ENCODE measurements around the gene HOMER1. TPM values are rescaled to one million over a fixed set of nuclear protein-coding genes. Genes with fewer than 3 reads are reported as not detected.

HOMER1 gene, protein sequence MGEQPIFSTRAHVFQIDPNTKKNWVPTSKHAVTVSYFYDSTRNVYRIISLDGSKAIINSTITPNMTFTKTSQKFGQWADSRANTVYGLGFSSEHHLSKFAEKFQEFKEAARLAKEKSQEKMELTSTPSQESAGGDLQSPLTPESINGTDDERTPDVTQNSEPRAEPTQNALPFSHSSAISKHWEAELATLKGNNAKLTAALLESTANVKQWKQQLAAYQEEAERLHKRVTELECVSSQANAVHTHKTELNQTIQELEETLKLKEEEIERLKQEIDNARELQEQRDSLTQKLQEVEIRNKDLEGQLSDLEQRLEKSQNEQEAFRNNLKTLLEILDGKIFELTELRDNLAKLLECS
- total RNA-seq (2021): 9.0 and 12.5 TPM in 2 replicates
- Bru-seq, nascent RNA: percentile 70 among the genes with signal in this experiment
- percentile 69 among the genes with signal in this experiment for BruChase-seq, experiment 1, labeled RNA remaining after a 2-hour chase
- BruChase-seq, experiment 2, labeled RNA remaining after a 6-hour chase: percentile 76 among the genes with signal in this experiment
- long read RNA-seq, full-length matches to known transcripts: 4 of 5 reads
- long read RNA-seq, partial matches to known transcripts: 0 of 5 reads
- long read RNA-seq, other reads (novel, unspliced or antisense): 1 of 5 reads

DNA sequence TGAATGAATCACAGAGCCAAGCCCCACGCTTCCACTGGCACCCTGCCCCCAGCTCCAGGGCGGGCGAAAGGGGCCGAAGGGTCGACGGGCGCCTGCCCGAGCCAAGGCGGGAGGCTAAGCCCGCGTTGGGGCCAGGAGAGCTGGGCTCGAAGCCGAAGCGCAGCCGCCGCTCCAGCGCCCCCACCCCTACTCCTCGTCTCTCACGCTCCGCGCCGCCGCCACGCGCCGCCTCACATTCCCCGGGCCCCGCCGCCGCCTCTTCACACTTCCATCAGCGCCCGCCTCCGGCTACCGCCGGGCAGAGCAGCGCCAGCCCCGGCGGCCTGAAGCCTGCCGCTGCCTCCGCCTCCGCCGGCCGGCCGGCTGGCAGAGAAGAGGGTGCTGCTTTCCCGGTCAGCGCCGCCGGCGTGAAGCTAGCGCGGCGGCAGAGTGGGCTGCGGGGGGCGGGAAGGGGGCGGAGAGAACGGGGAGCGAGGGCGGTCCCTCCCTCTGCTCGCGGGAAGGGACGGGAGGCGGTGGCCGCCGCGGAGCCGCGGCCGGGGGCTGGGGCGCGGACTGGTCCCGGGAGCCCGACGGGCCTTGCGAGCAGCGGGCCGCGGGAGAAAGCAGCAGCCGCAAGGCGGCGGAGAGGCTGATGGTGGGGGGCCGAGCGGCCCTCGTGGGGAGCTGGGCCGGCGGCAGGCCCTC is at the start of gene HOMER1:
Gene HOMER1 (minus strand): TSS at position 431 of the 687 bp plus-strand sequence. CDS start 1,360 bp downstream, outside the sequence.
- peak; percentile 57 to 81 for DNase-seq
- peak within 1 kb of the TSS; percentile 83 for H2AFZ ChIP-seq
- BruUV-seq (replicated peaks): no TSS peak
- H3K9me2 ChIP-seq (ENCODE audit: insufficient read depth): no peaks in the 10 kb centered on the region
- peak within 1 kb of the TSS; percentile 90 for H3K4me3 ChIP-seq
- no peaks in the 10 kb centered on the region for H3K36me3 ChIP-seq (ENCODE audit: low read depth)
- intact Hi-C loops (cut with micrococcal nuclease; ENCODE audit: unreplicated experiment): loop anchor here (2.0 to 5.0 kb wide), 3 partner anchors 35 to 382 kb away; partner anchors contain the start of gene TENT2
- 0 out of 2 replicates have a peak, but pooled peaks cover 7% of the 10 kb centered on the region for H4K20me1 ChIP-seq (ENCODE audit: insufficient read depth)
- peak within 1 kb of the TSS; percentile 76 for H3K27ac ChIP-seq
- H3K4me1 ChIP-seq (replicated peaks; ENCODE audit: insufficient read depth): peaks cover 55% of the 10 kb centered on the region
- no peaks in the 10 kb centered on the region for H3K9me3 ChIP-seq (ENCODE audit: insufficient read depth, low read depth)
- TF ChIP-seq, protein P1, sequence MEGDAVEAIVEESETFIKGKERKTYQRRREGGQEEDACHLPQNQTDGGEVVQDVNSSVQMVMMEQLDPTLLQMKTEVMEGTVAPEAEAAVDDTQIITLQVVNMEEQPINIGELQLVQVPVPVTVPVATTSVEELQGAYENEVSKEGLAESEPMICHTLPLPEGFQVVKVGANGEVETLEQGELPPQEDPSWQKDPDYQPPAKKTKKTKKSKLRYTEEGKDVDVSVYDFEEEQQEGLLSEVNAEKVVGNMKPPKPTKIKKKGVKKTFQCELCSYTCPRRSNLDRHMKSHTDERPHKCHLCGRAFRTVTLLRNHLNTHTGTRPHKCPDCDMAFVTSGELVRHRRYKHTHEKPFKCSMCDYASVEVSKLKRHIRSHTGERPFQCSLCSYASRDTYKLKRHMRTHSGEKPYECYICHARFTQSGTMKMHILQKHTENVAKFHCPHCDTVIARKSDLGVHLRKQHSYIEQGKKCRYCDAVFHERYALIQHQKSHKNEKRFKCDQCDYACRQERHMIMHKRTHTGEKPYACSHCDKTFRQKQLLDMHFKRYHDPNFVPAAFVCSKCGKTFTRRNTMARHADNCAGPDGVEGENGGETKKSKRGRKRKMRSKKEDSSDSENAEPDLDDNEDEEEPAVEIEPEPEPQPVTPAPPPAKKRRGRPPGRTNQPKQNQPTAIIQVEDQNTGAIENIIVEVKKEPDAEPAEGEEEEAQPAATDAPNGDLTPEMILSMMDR (conservative IDR thresholded peaks at IDR 0.05): no peak
- no peak for TF ChIP-seq EZH2 (IDR thresholded peaks at IDR 0.05; ENCODE audit: low read depth)
- POLR2A ChIA-PET (ENCODE audit: unreplicated experiment): interaction anchor here (0.6 to 0.8 kb wide), 3 partner anchors 98 to 542 kb away, joined by 3 to 8 read pairs (median 5); partner anchors contain the start of gene TENT2
- no peaks in the 10 kb centered on the region for H3K27me3 ChIP-seq (ENCODE audit: insufficient read depth, low read depth)
- H3F3A ChIP-seq (ENCODE audit: insufficient read depth, low read depth): peaks cover 29% of the 10 kb centered on the region
- peak within 1 kb of the TSS; percentile 82 for H3K4me2 ChIP-seq
- CTCF ChIA-PET: interaction anchor here (1.1 kb wide), 1 partner anchor 381 kb away, joined by 6 read pairs; no protein-coding TSS in a partner anchor
- H3K79me2 ChIP-seq (ENCODE audit: low read depth): peaks cover 46% of the 10 kb centered on the region

GRCh38 chr5:79563247-79563590 is 49.3 kb upstream of the HOMER1 start:
- Histone ChIP-seq H3K79me2 (ENCODE audit: low read depth) (no peaks in the 10 kb centered on the region), H3K9me2 (ENCODE audit: insufficient read depth) (no peaks in the 10 kb centered on the region), H3K4me2 (no peak overlapping the region), H2AFZ (no peak overlapping the region), H3K36me3 (ENCODE audit: low read depth) (no peaks in the 10 kb centered on the region), H3K27ac (no peak overlapping the region), H3K4me3 (no peak overlapping the region), H3K27me3 (ENCODE audit: insufficient read depth, low read depth) (no peaks in the 10 kb centered on the region), H3K4me1 (replicated peaks; ENCODE audit: insufficient read depth) (peaks cover 15% of the 10 kb centered on the region), H4K20me1 (ENCODE audit: insufficient read depth) (no peaks in the 10 kb centered on the region), H3F3A (ENCODE audit: insufficient read depth, low read depth) (no peaks in the 10 kb centered on the region), H3K9me3 (ENCODE audit: insufficient read depth, low read depth) (peaks cover 4% of the 10 kb centered on the region; the same call in 1 of the 2 replicates)
- CTCF ChIA-PET: interaction anchor here (0.5 kb wide), 1 partner anchor 422 kb away, joined by 11 read pairs; no protein-coding TSS in a partner anchor
- DNase-seq: no peak
- POLR2A ChIA-PET (ENCODE audit: unreplicated experiment): no interaction called here
- no TSS peak for BruUV-seq (replicated peaks)
- intact Hi-C loops (cut with micrococcal nuclease; ENCODE audit: unreplicated experiment): no loop called here
- TF ChIP-seq, protein P1 (conservative IDR thresholded peaks at IDR 0.05): no peak
- no peak for TF ChIP-seq EZH2 (IDR thresholded peaks at IDR 0.05; ENCODE audit: low read depth)
